OCI-LY3 (cell line): ENCODE data around the gene MKNK2.

Source experiments
- EZH2phosphoT487 ChIP-seq: fragments of 200-600 bp; shearing (Covaris generic); IDR thresholded peaks from 2 replicates; pipeline ENCODE4 v1.6.1; 2018; ENCODE audit warnings: antibody characterized with exemption, mixed run types, low read depth
- TF ChIP-seq, protein P1 (sequence below): fragments of 200-600, 300-600 bp; sonication (generic); IDR thresholded peaks from 2 replicates; pipeline ENCODE4 v1.5.1; 2014; ENCODE audit warnings: antibody characterized with exemption, low read length, low read depth

- TF ChIP-seq, protein P1, sequence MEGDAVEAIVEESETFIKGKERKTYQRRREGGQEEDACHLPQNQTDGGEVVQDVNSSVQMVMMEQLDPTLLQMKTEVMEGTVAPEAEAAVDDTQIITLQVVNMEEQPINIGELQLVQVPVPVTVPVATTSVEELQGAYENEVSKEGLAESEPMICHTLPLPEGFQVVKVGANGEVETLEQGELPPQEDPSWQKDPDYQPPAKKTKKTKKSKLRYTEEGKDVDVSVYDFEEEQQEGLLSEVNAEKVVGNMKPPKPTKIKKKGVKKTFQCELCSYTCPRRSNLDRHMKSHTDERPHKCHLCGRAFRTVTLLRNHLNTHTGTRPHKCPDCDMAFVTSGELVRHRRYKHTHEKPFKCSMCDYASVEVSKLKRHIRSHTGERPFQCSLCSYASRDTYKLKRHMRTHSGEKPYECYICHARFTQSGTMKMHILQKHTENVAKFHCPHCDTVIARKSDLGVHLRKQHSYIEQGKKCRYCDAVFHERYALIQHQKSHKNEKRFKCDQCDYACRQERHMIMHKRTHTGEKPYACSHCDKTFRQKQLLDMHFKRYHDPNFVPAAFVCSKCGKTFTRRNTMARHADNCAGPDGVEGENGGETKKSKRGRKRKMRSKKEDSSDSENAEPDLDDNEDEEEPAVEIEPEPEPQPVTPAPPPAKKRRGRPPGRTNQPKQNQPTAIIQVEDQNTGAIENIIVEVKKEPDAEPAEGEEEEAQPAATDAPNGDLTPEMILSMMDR, result no peak
- no peak for TF ChIP-seq EZH2phosphoT487
Measured at GRCh38 chr19:2003874-2004273, 47.2 kb downstream of the MKNK2 start.
